ENCODE data around the gene OVOL2. TPM values are rescaled to one million over a fixed set of nuclear protein-coding genes. Genes with fewer than 3 reads are reported as not detected.

Gene OVOL2
- total RNA-seq, 2 donors from 2014 or later = not detected

GRCh38 chr20:18016772-18017171 is 40.9 kb downstream of the OVOL2 start:
- no peaks in the 10 kb centered on the region for H3K9me3 Mint-ChIP-seq
- no peak for ATAC-seq
- no peak overlapping the region for H3K27ac Mint-ChIP-seq
- peaks cover 0 to 5% of the 10 kb centered on the region in 2 donors for H3K4me1 Mint-ChIP-seq (ENCODE audit: low read depth in 2 of 2)
- H3K36me3 Mint-ChIP-seq = no peaks in the 10 kb centered on the region
- H3K27me3 Mint-ChIP-seq = no peaks in the 10 kb centered on the region
- no peak for DNase-seq (ENCODE audit: low spot score)
- H3K4me3 Mint-ChIP-seq = no peak overlapping the region

- no peak overlapping the region for H3K27ac Mint-ChIP-seq
- H3K4me3 Mint-ChIP-seq = no peak overlapping the region
- DNase-seq (ENCODE audit: low spot score) (no peak), ATAC-seq (no peak)
- no peaks in the 10 kb centered on the region for H3K27me3 Mint-ChIP-seq
- H3K4me1 Mint-ChIP-seq (ENCODE audit: low read depth in 2 of 2) = peaks cover 0 to 6% of the 10 kb centered on the region in 2 donors
- H3K36me3 Mint-ChIP-seq = no peaks in the 10 kb centered on the region
- no peaks in the 10 kb centered on the region for H3K9me3 Mint-ChIP-seq
Measured at GRCh38 chr20:18014411-18014810, 43.3 kb downstream of the OVOL2 start.

- Mint-ChIP-seq H3K4me3 (no peak overlapping the region), H3K36me3 (no peaks in the 10 kb centered on the region), H3K9me3 (no peaks in the 10 kb centered on the region), H3K27ac (no peak overlapping the region), H3K4me1 (ENCODE audit: low read depth in 2 of 2) (peaks cover 0 to 6% of the 10 kb centered on the region in 2 donors), H3K27me3 (no peaks in the 10 kb centered on the region)
- ATAC-seq (no peak), DNase-seq (ENCODE audit: low spot score) (no peak)
Measured at GRCh38 chr20:18012901-18013300, 44.8 kb downstream of the OVOL2 start.

- Mint-ChIP-seq H3K36me3 (no peaks in the 10 kb centered on the region), H3K4me1 (ENCODE audit: low read depth in 2 of 2) (peaks cover 0 to 6% of the 10 kb centered on the region in 2 donors), H3K9me3 (no peaks in the 10 kb centered on the region), H3K27me3 (no peaks in the 10 kb centered on the region), H3K27ac (peak overlapping the region in 1 of 2 donors; percentile 29), H3K4me3 (peak overlapping the region; percentile 24)
- ATAC-seq (no peak), DNase-seq (ENCODE audit: low spot score) (no peak)
Measured at GRCh38 chr20:18011951-18012645, 45.6 kb downstream of the OVOL2 start.

GRCh38 chr20:18011482-18011881 is 46.2 kb downstream of the OVOL2 start:
- Mint-ChIP-seq H3K27me3 (no peaks in the 10 kb centered on the region), H3K4me3 (peak overlapping the region; percentile 24), H3K9me3 (no peaks in the 10 kb centered on the region), H3K4me1 (ENCODE audit: low read depth in 2 of 2) (peaks cover 0 to 6% of the 10 kb centered on the region in 2 donors), H3K27ac (peak overlapping the region in 1 of 2 donors; percentile 29), H3K36me3 (no peaks in the 10 kb centered on the region)
- ATAC-seq (no peak), DNase-seq (ENCODE audit: low spot score) (no peak)

- no peak overlapping the region for H3K4me3 Mint-ChIP-seq
- no peak for ATAC-seq
- no peaks in the 10 kb centered on the region for H3K9me3 Mint-ChIP-seq
- no peaks in the 10 kb centered on the region for H3K36me3 Mint-ChIP-seq
- no peak overlapping the region for H3K27ac Mint-ChIP-seq
- H3K27me3 Mint-ChIP-seq = no peaks in the 10 kb centered on the region
- peaks cover 0 to 6% of the 10 kb centered on the region in 2 donors for H3K4me1 Mint-ChIP-seq (ENCODE audit: low read depth in 2 of 2)
- DNase-seq (ENCODE audit: low spot score) = no peak
Measured at GRCh38 chr20:18009116-18009515, 48.6 kb downstream of the OVOL2 start.

GRCh38 chr20:18007534-18008292 is 50.0 kb downstream of the OVOL2 start:
- Mint-ChIP-seq H3K27me3 (no peaks in the 10 kb centered on the region), H3K27ac (no peak overlapping the region), H3K4me1 (ENCODE audit: low read depth in 2 of 2) (peaks cover 0 to 6% of the 10 kb centered on the region in 2 donors), H3K36me3 (no peaks in the 10 kb centered on the region), H3K4me3 (no peak overlapping the region), H3K9me3 (no peaks in the 10 kb centered on the region)
- DNase-seq (ENCODE audit: low spot score) = no peak
- peak in 1 of 2 donors; percentile 32 for ATAC-seq

- peaks cover 0 to under 1% of the 10 kb centered on the region in 2 donors for H3K4me1 Mint-ChIP-seq (ENCODE audit: low read depth in 2 of 2)
- H3K9me3 Mint-ChIP-seq = no peaks in the 10 kb centered on the region
- H3K36me3 Mint-ChIP-seq = no peaks in the 10 kb centered on the region
- H3K27me3 Mint-ChIP-seq = no peaks in the 10 kb centered on the region
- ATAC-seq (no peak), DNase-seq (ENCODE audit: low spot score) (no peak)
- no peak overlapping the region for H3K27ac Mint-ChIP-seq
- no peak overlapping the region for H3K4me3 Mint-ChIP-seq
Measured at GRCh38 chr20:18006684-18007083, 51.0 kb downstream of the OVOL2 start.

GRCh38 chr20:18005990-18006364 is 51.7 kb downstream of the OVOL2 start:
- Mint-ChIP-seq H3K27me3 (no peaks in the 10 kb centered on the region), H3K4me1 (ENCODE audit: low read depth in 2 of 2) (no peaks in the 10 kb centered on the region), H3K36me3 (no peaks in the 10 kb centered on the region), H3K27ac (no peak overlapping the region), H3K4me3 (no peak overlapping the region), H3K9me3 (no peaks in the 10 kb centered on the region)
- ATAC-seq = no peak
- no peak for DNase-seq (ENCODE audit: low spot score)

- Mint-ChIP-seq H3K27ac (no peak overlapping the region), H3K36me3 (no peaks in the 10 kb centered on the region), H3K27me3 (no peaks in the 10 kb centered on the region), H3K4me1 (ENCODE audit: low read depth in 2 of 2) (no peaks in the 10 kb centered on the region), H3K9me3 (no peaks in the 10 kb centered on the region), H3K4me3 (no peak overlapping the region)
- ATAC-seq = no peak
- DNase-seq (ENCODE audit: low spot score) = no peak
Measured at GRCh38 chr20:18005170-18005989, 52.3 kb downstream of the OVOL2 start.

GRCh38 chr20:18004384-18005031 is 53.2 kb downstream of the OVOL2 start:
- Mint-ChIP-seq H3K36me3 (no peaks in the 10 kb centered on the region), H3K27ac (no peak overlapping the region), H3K27me3 (no peaks in the 10 kb centered on the region), H3K4me3 (no peak overlapping the region), H3K4me1 (ENCODE audit: low read depth in 2 of 2) (no peaks in the 10 kb centered on the region), H3K9me3 (no peaks in the 10 kb centered on the region)
- ATAC-seq = no peak
- DNase-seq (ENCODE audit: low spot score) = no peak

- Mint-ChIP-seq H3K9me3 (no peaks in the 10 kb centered on the region), H3K27ac (no peak overlapping the region), H3K36me3 (no peaks in the 10 kb centered on the region), H3K27me3 (no peaks in the 10 kb centered on the region), H3K4me1 (ENCODE audit: low read depth in 2 of 2) (no peaks in the 10 kb centered on the region), H3K4me3 (no peak overlapping the region)
- ATAC-seq (no peak), DNase-seq (ENCODE audit: low spot score) (no peak)
Measured at GRCh38 chr20:18003897-18004296, 53.8 kb downstream of the OVOL2 start.

GRCh38 chr20:18001131-18001921 is 56.4 kb downstream of the OVOL2 start:
- peaks cover 0 to under 1% of the 10 kb centered on the region in 2 donors for H3K4me1 Mint-ChIP-seq (ENCODE audit: low read depth in 2 of 2)
- no peaks in the 10 kb centered on the region for H3K9me3 Mint-ChIP-seq
- DNase-seq (ENCODE audit: low spot score) (no peak), ATAC-seq (no peak)
- no peak overlapping the region for H3K4me3 Mint-ChIP-seq
- no peak overlapping the region for H3K27ac Mint-ChIP-seq
- H3K27me3 Mint-ChIP-seq = no peaks in the 10 kb centered on the region
- H3K36me3 Mint-ChIP-seq = no peaks in the 10 kb centered on the region
